Hematopoietic multipotent progenitor cell (in vitro differentiated cells): Measurements from ENCODE around the gene LSM5. TPM values are rescaled to one million over a fixed set of nuclear protein-coding genes. Genes with fewer than 3 reads are reported as not detected.
"Not testable (repeated sequence)": the region's sequence is repeated elsewhere in the genome, so short reads cannot be mapped to it uniquely, and the experiment has no call there.

Experiments
- DNase-seq, 3 donors: peaks; one replicate each; pipeline ENCODE4 v3.0.0-alpha.2; 2011 to 2015; ENCODE audit warnings: low read depth in 2 of 3, low spot score in 2 of 3
- total RNA-seq: library from RNA; depleted of rRNA; stranded (reverse); fragments of >200 nt; gene quantifications from one replicate; pipeline ENCODE4 v1.2.3, GENCODE V29; 2012

LSM5 gene
- total RNA-seq, 1 donor = 5.9 TPM

GRCh38 chr7:32464641-32465416 lies 25.4 kb downstream of the LSM5 start:
- DNase-seq = not testable (repeated sequence)

DNA sequence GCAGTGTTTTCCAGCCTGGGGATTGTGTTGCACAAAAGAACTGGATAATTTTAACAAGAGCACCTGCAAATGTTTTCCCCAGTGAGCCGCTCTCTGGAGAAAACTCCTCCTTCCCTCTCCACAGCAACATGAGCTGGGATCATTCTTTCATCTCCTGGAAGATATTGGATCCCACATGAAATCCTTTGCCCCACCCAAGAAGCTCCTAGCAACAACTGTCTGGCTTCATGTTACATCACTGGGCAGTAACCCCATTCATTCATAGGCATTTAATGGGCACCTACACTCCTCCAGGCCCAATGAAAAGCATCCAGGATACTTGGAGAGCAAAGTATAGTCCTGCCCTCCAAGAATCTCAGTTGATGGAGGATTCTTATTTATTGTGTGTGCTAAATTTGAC lies 27.2 kb downstream of the LSM5 start:
- no peak for DNase-seq

DNA sequence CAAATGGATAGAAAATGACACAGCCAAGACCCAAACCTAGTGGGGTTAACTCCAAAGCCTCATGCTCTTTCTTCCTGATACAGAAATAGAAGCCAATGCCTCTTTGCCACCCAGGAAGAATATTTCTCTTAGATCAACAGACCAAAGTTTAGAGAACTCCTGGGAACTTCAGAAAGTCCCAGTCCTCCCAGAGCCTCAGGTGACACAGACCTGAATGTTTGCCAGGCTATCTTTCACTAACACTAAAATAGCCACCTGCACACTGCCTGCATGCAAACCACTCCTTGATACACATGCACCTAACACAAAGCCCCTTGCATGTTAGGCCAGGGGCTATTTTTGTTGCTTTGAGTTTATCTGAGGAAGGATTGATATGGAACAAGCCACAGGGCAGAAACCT lies 27.7 kb downstream of the LSM5 start:
- no peak for DNase-seq

GRCh38 chr7:32461484-32461883 lies 28.7 kb downstream of the LSM5 start:
- no peak for DNase-seq

DNA sequence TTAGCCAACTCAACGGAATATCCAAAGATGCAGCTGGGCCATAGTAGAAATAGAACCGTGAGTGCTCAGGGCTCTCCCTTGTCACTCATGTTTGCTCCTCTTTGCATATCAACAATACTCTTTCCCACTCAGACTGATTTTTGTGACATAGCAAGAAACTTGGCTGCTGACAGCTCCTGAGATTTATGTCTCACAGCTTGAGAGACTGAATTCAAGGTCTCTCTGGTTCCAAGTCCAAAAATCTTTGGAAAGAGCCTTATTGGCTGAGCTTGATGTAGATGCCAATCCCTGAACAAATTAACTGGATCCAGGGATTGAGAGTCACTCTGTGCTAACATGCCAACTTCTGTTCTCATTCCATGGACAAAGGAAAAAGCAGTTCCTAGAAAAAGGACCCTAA lies 30.4 kb downstream of the LSM5 start:
- no peak for DNase-seq

GRCh38 chr7:32458025-32458424 lies 32.2 kb downstream of the LSM5 start:
- DNase-seq = no peak

- DNase-seq = no peak
Observed at GRCh38 chr7:32453341-32454011, 36.7 kb downstream of the LSM5 start.

GRCh38 chr7:32447218-32447617 lies 43.0 kb downstream of the LSM5 start:
- no peak for DNase-seq

DNA sequence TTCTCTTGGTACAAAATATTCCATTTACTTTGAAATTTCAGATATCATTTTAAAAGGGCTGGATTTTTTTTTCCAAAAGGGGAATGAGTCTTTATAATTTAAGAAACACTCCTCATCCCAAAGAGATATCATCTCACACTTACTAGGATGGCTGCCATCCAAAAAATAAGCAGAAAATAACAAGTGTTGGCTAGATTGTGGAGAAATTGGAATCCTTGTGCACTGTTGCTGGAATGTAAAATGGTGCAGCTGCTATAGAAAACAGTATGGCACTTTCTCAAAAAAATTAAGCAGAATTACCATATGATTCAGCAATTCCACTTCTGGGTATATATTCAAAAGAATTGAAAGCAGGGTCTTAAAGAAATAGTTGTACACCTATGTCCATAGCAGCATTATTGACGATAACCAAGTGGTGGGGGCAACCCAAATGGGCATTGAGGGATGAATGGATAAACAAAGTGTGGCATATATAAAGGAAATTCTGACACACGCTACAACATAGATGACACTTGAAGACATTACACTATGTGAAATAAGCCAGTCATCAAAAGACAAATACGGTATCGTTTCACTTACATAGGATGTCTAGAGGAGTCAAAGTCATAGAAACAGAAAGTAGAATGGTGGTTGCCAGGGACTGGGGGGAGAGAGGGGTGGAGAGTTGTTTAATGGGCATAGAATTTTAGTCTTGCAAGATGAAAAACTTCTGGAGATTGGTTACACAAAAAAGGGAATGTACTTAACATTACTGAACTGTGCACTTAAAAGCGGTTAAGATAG lies 53.8 kb downstream of the LSM5 start:
- no peak for DNase-seq

Other genes with a start within 250 kb of the LSM5 start
- gene AVL9, start 5.1 kb upstream of the LSM5 start, total RNA-seq = 21.5 TPM